ENCODE measurements around the gene PALM2AKAP2.
"Not testable (repeated sequence)": the region's sequence is repeated elsewhere in the genome, so short reads cannot be mapped to it uniquely, and the experiment has no call there.

The PALM2AKAP2 gene

DNA sequence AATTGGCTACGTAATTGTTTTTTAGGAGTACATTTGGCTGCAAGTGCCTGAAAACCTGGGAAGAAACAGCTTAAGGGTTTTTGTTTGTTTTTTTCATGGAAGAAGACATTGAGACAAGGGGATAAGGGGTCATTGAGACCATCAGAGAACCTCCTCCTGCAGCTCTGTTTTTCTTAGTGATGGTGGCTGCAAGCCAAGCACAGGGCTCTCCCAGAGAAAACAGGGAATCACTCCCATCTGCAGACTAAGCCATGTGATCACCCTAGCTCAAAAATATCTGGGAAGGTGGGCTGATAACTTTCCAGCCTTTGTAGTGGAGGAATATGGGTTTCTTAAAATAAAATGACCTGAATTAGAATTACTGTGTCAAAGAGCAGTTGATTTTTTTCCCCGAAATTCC, 25.1 kb downstream of the PALM2AKAP2 start:
- DNase-seq (ENCODE audit: low read depth in 2 of 2), result no peak

DNA sequence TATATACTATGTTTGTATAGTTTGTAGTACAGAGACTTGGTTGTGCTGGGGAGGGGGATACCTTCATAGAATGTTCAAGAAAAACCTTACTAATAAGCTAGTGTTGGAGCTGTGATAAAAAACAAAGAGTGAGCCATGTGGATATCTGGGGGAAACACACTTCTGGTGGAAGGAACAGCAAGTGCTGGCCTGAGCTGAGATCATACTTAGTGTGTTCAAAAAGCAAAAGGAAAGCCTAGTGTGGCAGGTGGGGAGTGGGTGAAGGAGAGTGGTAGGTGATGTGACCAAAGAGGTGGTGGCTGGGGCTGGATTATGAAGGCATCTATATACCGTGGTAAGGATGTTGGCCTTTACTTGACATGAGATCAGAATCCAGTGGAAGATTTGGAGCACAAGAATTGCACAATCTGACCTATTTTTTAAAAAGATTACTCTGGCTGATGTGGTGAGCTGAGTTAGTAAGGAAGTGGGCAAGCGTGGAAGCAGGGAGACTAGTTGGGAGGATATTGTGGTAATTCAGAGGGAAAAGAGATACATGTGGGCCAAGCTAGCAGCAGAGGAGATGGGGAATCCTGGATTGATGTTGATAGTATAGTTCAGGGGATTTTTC, 26.6 kb downstream of the PALM2AKAP2 start:
- no peak for DNase-seq (ENCODE audit: low read depth in 2 of 2)

DNA sequence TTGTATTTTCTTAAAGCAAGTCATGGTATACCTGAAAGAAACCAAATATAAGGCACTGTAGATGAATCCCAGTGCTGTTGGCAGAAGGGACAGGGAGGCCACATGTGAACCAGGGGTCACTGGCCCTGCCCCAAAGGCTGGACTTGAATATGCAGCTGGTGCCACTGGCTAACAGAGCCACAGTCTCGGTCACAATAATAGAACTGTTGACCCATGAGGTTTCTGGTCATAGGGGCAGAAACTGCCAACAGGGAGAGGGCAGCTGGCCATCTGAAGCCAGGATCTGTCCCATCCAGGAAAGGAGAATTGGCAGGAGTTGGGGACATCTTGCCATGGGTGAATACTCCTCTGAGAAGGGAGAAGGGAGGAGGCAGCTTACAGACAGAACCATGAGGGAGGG, 31.9 kb downstream of the PALM2AKAP2 start:
- no peak for DNase-seq (ENCODE audit: low read depth in 2 of 2)

DNA sequence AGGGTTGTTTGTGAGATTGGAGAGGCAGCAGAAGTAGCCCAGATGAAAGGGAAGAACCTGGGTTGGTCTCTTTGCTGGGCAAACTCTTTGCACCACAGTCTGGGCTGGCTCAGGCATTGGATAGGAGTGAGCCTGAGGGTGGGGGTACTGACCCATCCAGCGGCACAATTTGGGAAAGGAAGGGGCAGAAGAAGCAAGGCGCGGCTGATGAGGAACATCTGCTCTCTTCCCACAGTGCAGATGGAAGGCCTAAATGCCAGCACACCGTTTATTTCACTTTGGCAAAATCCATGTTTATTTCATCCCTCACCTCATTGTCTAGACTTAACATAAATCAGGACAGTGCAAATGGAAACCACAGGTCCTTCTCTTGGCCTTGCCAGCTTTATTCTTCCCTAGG, 32.3 kb downstream of the PALM2AKAP2 start:
- DNase-seq (ENCODE audit: low read depth in 2 of 2), result no peak

DNA sequence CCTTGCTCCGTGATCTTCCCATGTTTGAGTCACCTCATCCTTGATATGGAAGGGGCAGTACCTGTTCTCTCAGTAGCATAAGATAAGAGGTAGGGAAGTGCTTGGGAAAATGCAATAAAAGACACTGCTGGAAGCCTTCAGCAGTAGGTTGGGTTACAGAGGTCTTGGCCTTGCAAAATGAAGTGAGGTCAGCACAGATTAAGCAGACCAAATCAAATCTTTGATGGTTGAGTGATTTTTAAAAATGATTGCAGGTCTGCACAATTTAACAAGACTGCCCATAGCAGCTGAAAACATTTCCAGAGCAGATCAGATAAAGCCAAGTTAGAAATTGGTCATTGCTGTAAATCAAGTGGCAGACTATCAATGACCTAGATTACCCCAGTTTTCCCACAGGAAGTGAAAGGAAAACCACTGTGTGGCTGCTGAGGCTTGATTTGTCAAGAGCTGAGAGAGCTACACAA, 32.9 kb downstream of the PALM2AKAP2 start:
- no peak for DNase-seq (ENCODE audit: low read depth in 2 of 2)

DNA sequence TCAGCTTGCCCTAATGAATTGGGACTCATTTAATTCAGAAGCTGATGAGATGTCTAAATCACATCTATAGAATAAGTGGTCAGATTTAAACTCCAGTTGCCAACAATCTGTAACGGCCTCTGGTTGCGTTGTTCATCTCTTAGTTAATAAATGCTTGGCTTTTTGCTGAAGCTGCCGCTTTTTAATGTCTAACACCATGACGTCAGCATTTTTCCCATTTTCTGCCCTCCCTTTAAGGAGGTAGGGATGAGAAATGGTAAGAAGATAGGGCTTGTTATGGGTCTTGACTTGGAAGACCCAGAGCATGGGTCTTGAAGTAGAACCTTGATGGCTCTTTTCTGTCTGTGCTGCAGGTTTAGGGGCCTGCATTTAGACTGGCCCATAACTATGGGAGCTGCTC, 33.3 kb downstream of the PALM2AKAP2 start:
- DNase-seq (ENCODE audit: low read depth in 2 of 2), result no peak

DNA sequence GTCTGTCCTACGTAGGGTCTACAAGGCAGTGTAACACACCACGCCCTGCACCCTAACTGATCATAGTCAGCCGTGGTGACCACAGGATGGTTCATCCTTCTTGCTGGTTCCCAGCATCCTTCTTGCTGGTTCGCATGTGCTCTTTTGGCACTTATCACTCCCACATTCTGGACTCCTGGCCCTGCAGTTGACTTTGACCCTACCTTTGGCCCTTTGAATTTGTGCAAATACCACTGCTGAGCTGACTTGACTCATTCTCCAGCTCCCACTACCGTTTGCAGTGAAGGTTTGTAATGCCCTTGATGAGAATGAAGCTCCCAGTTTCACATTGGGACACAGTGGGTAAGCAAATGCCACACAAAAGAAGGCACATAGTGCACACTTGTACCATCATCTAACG, 33.8 kb downstream of the PALM2AKAP2 start:
- DNase-seq (ENCODE audit: low read depth in 2 of 2), result no peak

DNA sequence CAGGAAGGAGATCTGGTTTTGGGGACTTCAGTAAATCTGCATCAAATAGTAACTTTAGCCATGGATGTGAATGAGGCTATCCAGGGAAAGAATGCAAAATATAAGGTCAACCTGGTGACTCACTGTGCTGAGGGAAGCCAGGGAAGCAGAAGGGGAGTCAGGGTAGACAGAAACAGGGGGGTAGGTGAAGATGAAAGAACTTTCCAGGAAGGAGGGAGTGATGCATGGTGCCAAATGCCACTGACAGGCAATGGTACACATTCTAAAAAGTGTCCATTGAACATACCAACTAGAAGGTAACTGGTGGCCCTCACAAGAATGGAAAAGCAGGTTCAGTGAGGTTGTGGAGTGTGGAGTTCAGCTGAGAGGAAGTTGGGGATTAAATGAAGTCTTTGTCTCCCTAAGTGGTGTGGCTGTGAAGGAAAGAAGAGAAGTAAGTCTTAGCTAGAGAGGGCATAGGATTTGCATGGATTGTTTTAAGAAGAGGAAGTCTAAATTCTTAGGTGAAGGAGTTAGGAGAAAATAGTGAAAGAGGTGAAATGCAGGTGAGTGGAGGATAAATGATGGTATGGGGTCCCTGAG, 35.5 kb downstream of the PALM2AKAP2 start:
- DNase-seq (ENCODE audit: low read depth in 2 of 2), result no peak

DNA sequence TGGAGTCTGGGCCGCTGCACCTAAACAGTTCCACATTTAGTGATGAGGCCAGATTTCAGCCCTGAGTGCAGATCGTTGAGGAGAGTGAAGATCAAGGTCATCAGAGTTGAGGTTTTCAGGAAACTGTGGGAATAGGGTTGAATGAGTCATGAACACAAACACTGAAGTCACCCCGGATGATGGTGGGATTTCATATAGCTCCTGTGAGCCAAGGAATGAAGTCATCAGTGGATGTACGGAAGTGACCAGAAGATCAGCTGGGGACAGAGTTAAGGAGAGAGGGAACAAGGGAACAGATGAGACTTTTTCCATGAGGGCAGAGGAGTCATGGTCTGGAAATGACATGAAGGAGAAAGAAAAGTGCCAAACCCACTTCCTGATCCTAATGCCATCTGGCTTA, 36.5 kb downstream of the PALM2AKAP2 start:
- DNase-seq (ENCODE audit: low read depth in 2 of 2), result no peak

DNA sequence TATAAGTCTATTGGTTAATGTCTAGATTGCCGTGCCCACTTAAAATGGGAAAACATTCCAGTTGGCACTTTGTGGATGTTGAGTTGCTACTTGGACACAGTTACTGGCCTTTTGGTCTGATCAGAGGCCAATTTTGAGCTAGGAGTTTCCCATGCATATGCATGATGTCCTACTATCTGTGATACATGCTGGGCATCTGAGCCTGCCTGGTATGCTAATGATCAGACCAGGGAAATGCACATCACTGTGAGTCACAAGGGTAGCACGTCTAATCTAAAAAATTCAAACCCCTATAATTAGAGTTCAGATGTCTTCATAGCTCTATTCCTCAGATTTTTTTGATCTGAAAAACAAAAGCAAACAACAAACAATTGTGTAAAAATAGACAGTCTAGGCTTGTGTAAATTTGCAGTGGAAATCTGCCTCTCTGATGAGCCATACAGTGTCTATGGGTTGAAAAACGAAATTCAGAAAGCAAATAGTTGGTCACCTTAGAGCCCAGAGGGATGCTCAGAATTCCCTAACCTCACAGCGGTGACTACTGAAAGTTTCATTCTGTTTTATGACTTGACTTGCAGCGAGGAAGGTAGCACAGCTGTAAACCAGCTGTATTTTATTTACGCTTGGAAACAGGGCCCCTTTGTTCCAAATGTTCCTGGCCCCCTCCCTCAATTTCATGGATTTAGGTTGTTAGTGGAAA, 37.3 kb downstream of the PALM2AKAP2 start:
- no peak for DNase-seq (ENCODE audit: low read depth in 2 of 2)

DNA sequence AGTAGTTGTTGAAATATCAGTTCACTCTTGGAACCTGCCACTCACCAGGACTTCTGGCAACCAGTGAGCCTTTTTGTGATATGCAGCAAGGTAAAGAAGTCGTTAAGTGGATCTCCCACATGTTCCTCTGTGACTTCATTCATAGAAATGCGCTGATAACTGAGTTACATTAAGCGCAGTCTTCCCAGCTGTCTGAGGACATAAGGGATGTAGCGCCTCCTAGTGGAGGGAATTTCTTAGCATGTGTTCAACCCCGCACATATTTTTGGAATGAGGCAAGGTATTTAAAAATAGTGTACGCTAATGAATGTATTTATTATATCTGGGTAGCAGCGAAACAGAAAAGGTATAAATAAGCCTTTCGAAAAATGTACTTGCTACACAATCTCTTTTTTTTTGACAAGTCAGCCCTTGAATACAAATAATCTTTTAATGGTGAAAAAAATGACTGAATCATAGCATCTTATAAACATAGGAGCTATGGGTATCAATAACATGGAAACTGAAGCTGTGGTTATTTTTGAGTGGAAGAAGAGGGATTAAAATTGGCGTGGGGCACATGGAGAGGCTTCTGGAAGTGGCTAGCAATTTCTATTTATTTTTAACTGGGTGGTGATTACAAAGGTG, 38.0 kb downstream of the PALM2AKAP2 start:
- DNase-seq (ENCODE audit: low read depth in 2 of 2), result no peak

DNA sequence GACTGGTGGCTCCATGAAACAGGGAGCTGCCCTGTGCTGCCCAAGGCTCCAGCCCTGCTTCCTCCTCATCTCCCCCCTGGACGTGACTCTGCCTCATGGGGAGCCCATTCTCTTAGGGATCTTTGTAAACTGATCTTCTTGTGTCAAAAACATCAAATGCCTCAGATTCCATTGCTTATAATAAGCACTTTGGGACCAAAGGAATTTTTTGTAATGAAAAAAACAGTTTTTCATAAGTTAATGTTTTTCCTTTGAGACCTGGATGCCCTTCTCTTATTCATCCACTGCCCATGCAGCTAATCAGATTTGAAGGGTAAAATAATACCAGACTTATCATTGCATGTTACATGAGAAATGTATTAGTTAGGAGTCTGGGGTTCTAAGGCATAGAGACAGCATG, 41.7 kb downstream of the PALM2AKAP2 start:
- no peak for DNase-seq (ENCODE audit: low read depth in 2 of 2)

DNA sequence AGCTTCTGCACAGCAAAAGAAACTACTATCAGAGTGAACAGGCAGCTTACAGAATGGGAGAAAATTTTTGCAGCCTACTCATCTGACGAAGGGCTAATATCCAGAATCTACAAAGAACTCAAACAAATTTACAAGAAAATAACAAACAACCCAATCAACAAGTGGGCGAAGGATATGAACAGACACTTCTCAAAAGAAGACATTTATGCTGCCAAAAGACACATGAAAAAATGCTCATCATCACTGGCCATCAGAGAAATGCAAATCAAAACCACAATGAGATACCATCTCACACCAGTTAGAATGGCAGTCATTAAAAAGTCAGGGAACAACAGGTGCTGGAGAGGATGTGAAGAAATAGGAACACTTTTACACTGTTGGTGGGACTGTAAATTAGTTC, 45.4 kb downstream of the PALM2AKAP2 start:
- DNase-seq (ENCODE audit: low read depth in 2 of 2), result not testable (repeated sequence)

DNA sequence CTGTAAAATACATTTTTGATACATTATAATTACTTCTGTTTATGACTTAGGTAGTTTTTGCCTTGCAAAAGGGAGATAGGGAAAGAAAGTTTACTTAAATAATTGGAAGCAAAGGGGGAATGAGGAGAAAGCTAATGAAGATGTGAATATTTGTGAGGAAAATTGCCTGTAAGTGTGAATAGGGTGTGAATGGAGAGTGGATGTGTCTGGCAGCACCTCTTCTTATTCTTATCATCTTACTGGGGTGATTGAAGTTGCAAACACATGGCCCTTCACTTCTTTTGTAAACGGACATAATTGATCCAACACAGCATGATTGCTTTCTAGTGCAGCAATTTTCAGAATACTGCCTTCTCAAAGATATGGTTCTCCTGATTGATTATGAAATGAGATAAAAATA, 46.6 kb downstream of the PALM2AKAP2 start:
- DNase-seq (ENCODE audit: low read depth in 2 of 2), result no peak

DNA sequence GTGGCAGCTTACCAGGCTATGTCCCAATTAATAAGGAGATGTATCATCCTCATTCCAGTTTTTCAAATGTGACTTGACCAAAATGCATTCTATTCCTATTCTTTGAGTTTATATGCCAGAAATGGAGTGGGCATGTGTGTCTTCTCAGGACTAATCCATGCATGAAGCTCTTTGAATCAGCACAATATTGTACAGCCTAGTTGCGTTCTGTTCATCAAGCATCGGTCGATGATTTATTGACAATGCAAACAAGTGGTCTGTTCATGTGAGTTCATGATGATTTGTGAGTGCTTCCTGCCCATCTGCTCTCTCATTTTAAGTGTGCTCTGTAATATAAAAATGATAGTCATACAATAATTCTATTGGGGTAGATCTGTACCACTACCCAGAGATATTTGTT, 48.3 kb downstream of the PALM2AKAP2 start:
- no peak for DNase-seq (ENCODE audit: low read depth in 2 of 2)

All from stimulated activated CD8-positive, alpha-beta memory T cell treated with anti-CD3 and anti-CD28 coated beads, Interleukin-7, amount 100 ng/mL, for 4 hours (primary cell).